ENCODE measurements around the gene GREM1. TPM values are rescaled to one million over a fixed set of nuclear protein-coding genes. Genes with fewer than 3 reads are reported as not detected.

GREM1 gene
- total RNA-seq, 1 experiment from 2014 or later = 1.1 TPM

DNA sequence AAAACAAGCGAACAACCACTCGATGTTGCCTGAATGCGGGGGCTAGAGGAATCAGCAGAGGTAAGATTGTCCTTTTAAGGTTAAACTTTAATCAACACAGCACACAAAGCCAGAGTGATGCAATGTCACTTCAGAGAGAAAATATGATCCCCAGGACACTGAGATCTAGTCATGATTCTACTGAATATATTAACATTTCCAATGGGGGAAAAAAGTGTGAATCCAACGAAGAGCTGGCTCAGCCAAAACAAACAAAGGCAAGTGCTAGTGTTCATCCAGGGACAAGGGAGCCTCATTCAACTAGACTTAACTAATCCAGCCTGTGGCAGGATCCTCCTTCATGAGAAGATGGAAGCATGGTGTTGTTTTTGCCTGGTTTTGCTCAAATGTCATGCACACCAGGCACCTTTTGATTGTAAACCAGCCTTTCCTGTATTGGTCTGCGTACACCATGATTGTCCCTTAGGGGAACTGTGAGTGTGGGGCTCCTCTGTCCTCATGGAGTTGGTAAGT, 40.5 kb upstream of the GREM1 start:
- H3K9ac ChIP-seq (ENCODE audit: extremely low read depth, insufficient read length, low read length) = no peak overlapping the region
- no peak overlapping the region for H3K4me2 ChIP-seq (ENCODE audit: insufficient read depth, insufficient read length, low read length)
- no peak overlapping the region for H4K8ac ChIP-seq (replicated peaks; ENCODE audit: insufficient read length, low read depth, low read length)
- H3K18ac ChIP-seq (ENCODE audit: insufficient read length, low read depth, low read length) = no peak overlapping the region
- no peak overlapping the region for H2BK120ac ChIP-seq (ENCODE audit: low read depth, low read length, poor library complexity, severe bottlenecking)
- H4K5ac ChIP-seq (ENCODE audit: insufficient read length, low read depth, low read length) = no peak overlapping the region
- no peak overlapping the region for H2BK12ac ChIP-seq (ENCODE audit: insufficient read length, low read depth, low read length)
- H3K4me3 Mint-ChIP-seq = no peak overlapping the region
- no peak overlapping the region for H2BK15ac ChIP-seq (ENCODE audit: low read depth, low read length)
- H3K23ac ChIP-seq (ENCODE audit: insufficient read length, low read depth, low read length) = no peak overlapping the region
- no peak overlapping the region for H2BK20ac ChIP-seq (ENCODE audit: low read depth, low read length, poor library complexity, severe bottlenecking)
- no peak overlapping the region for H3K14ac ChIP-seq (ENCODE audit: insufficient read depth, low read length)
- no peaks in the 10 kb centered on the region for H3K9me3 ChIP-seq (ENCODE audit: control insufficient read depth, low read depth, low read length)
- no peak overlapping the region for H4K91ac ChIP-seq (ENCODE audit: insufficient read length, low read depth, low read length)
- H3K79me2 ChIP-seq (ENCODE audit: insufficient read depth, low read length) = no peaks in the 10 kb centered on the region
- no peaks in the 10 kb centered on the region for H3K79me1 ChIP-seq (ENCODE audit: insufficient read depth, low read depth, low read length, poor library complexity, severe bottlenecking)
- no peaks in the 10 kb centered on the region for H3K4me1 ChIP-seq (ENCODE audit: insufficient read depth, low read length)
- no peaks in the 10 kb centered on the region for H3K27me3 ChIP-seq (ENCODE audit: insufficient read depth, low read length)
- no peak overlapping the region for H2AFZ ChIP-seq (ENCODE audit: low read length)
- no peaks in the 10 kb centered on the region; the same call in 1 of the 2 replicates for H3K27me3 Mint-ChIP-seq (ENCODE audit: low read depth)
- no peaks in the 10 kb centered on the region for H4K20me1 ChIP-seq (ENCODE audit: control insufficient read depth, insufficient read depth, insufficient read length)
- WGBS (ENCODE audit: extremely low coverage, insufficient read length, low lambda C conversion rate) = no CpG with 5 or more reads among the region's 5 CpGs
- H3K9me3 Mint-ChIP-seq = no peaks in the 10 kb centered on the region
- H3T11ph ChIP-seq (ENCODE audit: low read length) = no peak overlapping the region
- no peaks in the 10 kb centered on the region; a peak in 1 of 7 replicates for H3K36me3 Mint-ChIP-seq (ENCODE audit: insufficient read depth in 1 of 3, low read depth in 3 of 3)
- no peak for DNase-seq
- H3K56ac ChIP-seq (ENCODE audit: insufficient read length, low read depth, low read length) = no peak overlapping the region
- H3K27ac ChIP-seq (ENCODE audit: insufficient read length, low read depth, low read length) = no peak overlapping the region
- no peak overlapping the region for H3K27ac Mint-ChIP-seq
- H3K4me1 Mint-ChIP-seq = peaks cover 10 to 13% of the 10 kb centered on the region in 2 experiments
- H2AK5ac ChIP-seq (ENCODE audit: insufficient read length, low read length) = no peak overlapping the region
- TF ChIP-seq, protein P1, sequence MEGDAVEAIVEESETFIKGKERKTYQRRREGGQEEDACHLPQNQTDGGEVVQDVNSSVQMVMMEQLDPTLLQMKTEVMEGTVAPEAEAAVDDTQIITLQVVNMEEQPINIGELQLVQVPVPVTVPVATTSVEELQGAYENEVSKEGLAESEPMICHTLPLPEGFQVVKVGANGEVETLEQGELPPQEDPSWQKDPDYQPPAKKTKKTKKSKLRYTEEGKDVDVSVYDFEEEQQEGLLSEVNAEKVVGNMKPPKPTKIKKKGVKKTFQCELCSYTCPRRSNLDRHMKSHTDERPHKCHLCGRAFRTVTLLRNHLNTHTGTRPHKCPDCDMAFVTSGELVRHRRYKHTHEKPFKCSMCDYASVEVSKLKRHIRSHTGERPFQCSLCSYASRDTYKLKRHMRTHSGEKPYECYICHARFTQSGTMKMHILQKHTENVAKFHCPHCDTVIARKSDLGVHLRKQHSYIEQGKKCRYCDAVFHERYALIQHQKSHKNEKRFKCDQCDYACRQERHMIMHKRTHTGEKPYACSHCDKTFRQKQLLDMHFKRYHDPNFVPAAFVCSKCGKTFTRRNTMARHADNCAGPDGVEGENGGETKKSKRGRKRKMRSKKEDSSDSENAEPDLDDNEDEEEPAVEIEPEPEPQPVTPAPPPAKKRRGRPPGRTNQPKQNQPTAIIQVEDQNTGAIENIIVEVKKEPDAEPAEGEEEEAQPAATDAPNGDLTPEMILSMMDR (conservative IDR thresholded peaks at IDR 0.05) = no peak
- H2BK5ac ChIP-seq (ENCODE audit: insufficient read length, low read length) = no peak overlapping the region
- no peaks in the 10 kb centered on the region for H3K23me2 ChIP-seq (ENCODE audit: insufficient read length, low read depth, low read length, poor library complexity, severe bottlenecking)
- H3K4ac ChIP-seq (ENCODE audit: low read depth, low read length) = no peak overlapping the region

Measured in H9 (cell line).